Measurements from ENCODE around the gene APOL4.

APOL4 gene

GRCh38 chr22:36244522-36245391, 43.1 kb upstream of the APOL4 start:
- H3K4me1 ChIP-seq (ENCODE audit: insufficient read depth, insufficient read length) = peaks cover 3% of the 10 kb centered on the region
- no peak overlapping the region for H3K4me3 ChIP-seq (ENCODE audit: insufficient read length, low read depth)
- no peak for TF ChIP-seq SUZ12 (IDR thresholded peaks at IDR 0.05; ENCODE audit: extremely low read depth, insufficient read depth, insufficient read length)
- no peak for TF ChIP-seq YY1 (IDR thresholded peaks at IDR 0.05; ENCODE audit: insufficient read depth, insufficient read length)
- TF ChIP-seq ZNF274 (IDR thresholded peaks at IDR 0.05; ENCODE audit: low read depth, low read length) = no peak
- H3K36me3 ChIP-seq (ENCODE audit: insufficient read depth, insufficient read length, low read length) = no peaks in the 10 kb centered on the region
- DNase-seq (ENCODE audit: low read depth, low spot score) = no peak
- H3K27me3 ChIP-seq (ENCODE audit: insufficient read depth, insufficient read length) = no peaks in the 10 kb centered on the region
- no peaks in the 10 kb centered on the region for H3K9me3 ChIP-seq (ENCODE audit: insufficient read depth, low read length)
- H3K9ac ChIP-seq (ENCODE audit: insufficient read length, low read depth) = no peak overlapping the region

- Histone ChIP-seq H3K27me3 (ENCODE audit: insufficient read depth, insufficient read length) (no peaks in the 10 kb centered on the region), H3K9me3 (ENCODE audit: insufficient read depth, low read length) (no peaks in the 10 kb centered on the region), H3K4me3 (ENCODE audit: insufficient read length, low read depth) (no peak overlapping the region), H3K36me3 (ENCODE audit: insufficient read depth, insufficient read length, low read length) (no peaks in the 10 kb centered on the region), H3K9ac (ENCODE audit: insufficient read length, low read depth) (no peak overlapping the region), H3K4me1 (ENCODE audit: insufficient read depth, insufficient read length) (peaks cover 3% of the 10 kb centered on the region)
- no peak for DNase-seq (ENCODE audit: low read depth, low spot score)
- TF ChIP-seq ZNF274 (IDR thresholded peaks at IDR 0.05; ENCODE audit: low read depth, low read length) = no peak
- TF ChIP-seq SUZ12 (IDR thresholded peaks at IDR 0.05; ENCODE audit: extremely low read depth, insufficient read depth, insufficient read length) = no peak
- TF ChIP-seq YY1 (IDR thresholded peaks at IDR 0.05; ENCODE audit: insufficient read depth, insufficient read length) = no peak
Measured at GRCh38 chr22:36243986-36244385, 42.4 kb upstream of the APOL4 start.

- Histone ChIP-seq H3K4me3 (ENCODE audit: insufficient read length, low read depth) (peak within 1 kb of the TSS; percentile 55), H3K36me3 (ENCODE audit: insufficient read depth, insufficient read length, low read length) (peaks cover 7% of the 10 kb centered on the region), H3K9ac (ENCODE audit: insufficient read length, low read depth) (peak within 1 kb of the TSS; percentile 72), H3K4me1 (ENCODE audit: insufficient read depth, insufficient read length) (peaks cover 3% of the 10 kb centered on the region), H3K9me3 (ENCODE audit: insufficient read depth, low read length) (no peaks in the 10 kb centered on the region; the same call in 1 of the 2 replicates), H3K27me3 (ENCODE audit: insufficient read depth, insufficient read length) (no peaks in the 10 kb centered on the region)
- no peak for TF ChIP-seq SUZ12 (IDR thresholded peaks at IDR 0.05; ENCODE audit: extremely low read depth, insufficient read depth, insufficient read length)
- no peak for TF ChIP-seq ZNF274 (IDR thresholded peaks at IDR 0.05; ENCODE audit: low read depth, low read length)
- TF ChIP-seq YY1 (IDR thresholded peaks at IDR 0.05; ENCODE audit: insufficient read depth, insufficient read length) = no peak
- DNase-seq (ENCODE audit: low read depth, low spot score) = peak; percentile 70
Measured at GRCh38 chr22:36239401-36240171, 38.0 kb upstream of the APOL4 start, which contains the start of gene APOL2. TSS of gene APOL2 (minus strand) at chr22:36239527. CDS start at chr22:36233162, 6,365 bp downstream.

- DNase-seq (ENCODE audit: low read depth, low spot score) = no peak
- H3K36me3 ChIP-seq (ENCODE audit: insufficient read depth, insufficient read length, low read length) = peaks cover 7% of the 10 kb centered on the region
- H3K9me3 ChIP-seq (ENCODE audit: insufficient read depth, low read length) = no peaks in the 10 kb centered on the region; the same call in 1 of the 2 replicates
- no peaks in the 10 kb centered on the region for H3K27me3 ChIP-seq (ENCODE audit: insufficient read depth, insufficient read length)
- H3K4me3 ChIP-seq (ENCODE audit: insufficient read length, low read depth) = peak overlapping the region; percentile 55
- H3K4me1 ChIP-seq (ENCODE audit: insufficient read depth, insufficient read length) = peaks cover 3% of the 10 kb centered on the region
- H3K9ac ChIP-seq (ENCODE audit: insufficient read length, low read depth) = peak overlapping the region; percentile 72
- no peak for TF ChIP-seq YY1 (IDR thresholded peaks at IDR 0.05; ENCODE audit: insufficient read depth, insufficient read length)
- TF ChIP-seq SUZ12 (IDR thresholded peaks at IDR 0.05; ENCODE audit: extremely low read depth, insufficient read depth, insufficient read length) = no peak
- TF ChIP-seq ZNF274 (IDR thresholded peaks at IDR 0.05; ENCODE audit: low read depth, low read length) = no peak
Measured at GRCh38 chr22:36239150-36239400, 37.5 kb upstream of the APOL4 start.

- H3K9me3 ChIP-seq (ENCODE audit: insufficient read depth, low read length) = no peaks in the 10 kb centered on the region; the same call in 1 of the 2 replicates
- peaks cover 7% of the 10 kb centered on the region for H3K36me3 ChIP-seq (ENCODE audit: insufficient read depth, insufficient read length, low read length)
- TF ChIP-seq ZNF274 (IDR thresholded peaks at IDR 0.05; ENCODE audit: low read depth, low read length) = no peak
- TF ChIP-seq SUZ12 (IDR thresholded peaks at IDR 0.05; ENCODE audit: extremely low read depth, insufficient read depth, insufficient read length) = no peak
- no peak for TF ChIP-seq YY1 (IDR thresholded peaks at IDR 0.05; ENCODE audit: insufficient read depth, insufficient read length)
- peak overlapping the region; percentile 55 for H3K4me3 ChIP-seq (ENCODE audit: insufficient read length, low read depth)
- no peaks in the 10 kb centered on the region for H3K27me3 ChIP-seq (ENCODE audit: insufficient read depth, insufficient read length)
- H3K9ac ChIP-seq (ENCODE audit: insufficient read length, low read depth) = peak overlapping the region; percentile 72
- peaks cover 3% of the 10 kb centered on the region for H3K4me1 ChIP-seq (ENCODE audit: insufficient read depth, insufficient read length)
- no peak for DNase-seq (ENCODE audit: low read depth, low spot score)
Measured at GRCh38 chr22:36238373-36239149, 37.0 kb upstream of the APOL4 start.

- Histone ChIP-seq H3K4me1 (ENCODE audit: insufficient read depth, insufficient read length) (peaks cover 3% of the 10 kb centered on the region), H3K36me3 (ENCODE audit: insufficient read depth, insufficient read length, low read length) (peaks cover 14% of the 10 kb centered on the region), H3K9ac (ENCODE audit: insufficient read length, low read depth) (no peak overlapping the region), H3K27me3 (ENCODE audit: insufficient read depth, insufficient read length) (no peaks in the 10 kb centered on the region), H3K4me3 (ENCODE audit: insufficient read length, low read depth) (no peak overlapping the region), H3K9me3 (ENCODE audit: insufficient read depth, low read length) (no peaks in the 10 kb centered on the region; the same call in 1 of the 2 replicates)
- DNase-seq (ENCODE audit: low read depth, low spot score) = no peak
- TF ChIP-seq YY1 (IDR thresholded peaks at IDR 0.05; ENCODE audit: insufficient read depth, insufficient read length) (no peak), ZNF274 (IDR thresholded peaks at IDR 0.05; ENCODE audit: low read depth, low read length) (no peak), SUZ12 (IDR thresholded peaks at IDR 0.05; ENCODE audit: extremely low read depth, insufficient read depth, insufficient read length) (no peak)
Measured at GRCh38 chr22:36237462-36238372, 36.1 kb upstream of the APOL4 start.
